Measurements from ENCODE around the gene KHDC4. TPM values are rescaled to one million over a fixed set of nuclear protein-coding genes. Genes with fewer than 3 reads are reported as not detected.

Gene KHDC4
- total and polyA plus RNA-seq, 2 donors (not counting 1 experiment from before 2014, with no cell fraction given) = 24.6 to 25.4 TPM

DNA sequence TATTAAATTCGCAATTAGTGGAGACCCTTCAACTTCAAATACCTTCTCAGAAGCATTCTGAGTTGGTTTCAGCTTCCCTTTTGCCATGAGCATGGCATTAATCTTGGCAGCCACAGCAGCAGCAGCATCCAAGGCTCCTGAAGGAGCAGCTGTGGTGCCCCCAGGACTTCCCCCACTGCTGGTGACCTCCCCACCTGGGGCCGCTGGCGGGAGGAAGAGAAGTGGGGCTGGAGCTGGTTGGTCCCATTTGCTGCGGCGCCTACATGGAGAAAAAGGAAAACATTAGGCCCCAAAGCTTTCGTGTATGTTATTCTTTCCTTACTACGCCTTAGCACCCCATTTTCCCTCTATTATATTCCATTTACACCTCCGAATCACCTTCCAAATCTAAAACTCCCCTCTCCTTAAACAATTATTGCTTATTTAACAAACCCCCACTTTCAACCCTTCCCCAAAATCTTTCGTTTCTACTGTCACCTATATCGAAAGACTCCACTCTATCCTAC, 569 bp downstream of the KHDC4 start:
- peak overlapping the region; percentile 84 for H3K4me2 ChIP-seq (ENCODE audit: extremely low read depth, insufficient read depth, low read length)
- no peak overlapping the region for H2AFZ ChIP-seq (ENCODE audit: low read length)
- peak overlapping the region; percentile 96 for H3K27ac ChIP-seq (ENCODE audit: insufficient read depth, low read length)
- H3K4me1 ChIP-seq (ENCODE audit: control insufficient read depth, extremely low read depth, insufficient read depth, low read length) = peaks cover 12% of the 10 kb centered on the region
- peak overlapping the region; percentile 96 for H3K9ac ChIP-seq (ENCODE audit: insufficient read depth, low read length)
- TF ChIP-seq EZH2 (IDR thresholded peaks at IDR 0.05; ENCODE audit: low read length, missing control alignments) = no peak
- H4K20me1 ChIP-seq (ENCODE audit: control insufficient read depth, extremely low read depth, insufficient read depth, low read length) = no peaks in the 10 kb centered on the region
- no peaks in the 10 kb centered on the region for H3K27me3 ChIP-seq (ENCODE audit: control insufficient read depth, insufficient read depth, low read length)
- peak overlapping the region; percentile 94 to 98 (median 96) for H3K4me3 ChIP-seq (replicated peaks in 1 of 4; ENCODE audit: control extremely low read depth in 1 of 4, insufficient read depth in 1 of 4, low read depth in 3 of 4, low read length in 4 of 4)
- no peaks in the 10 kb centered on the region for H3K9me3 ChIP-seq (ENCODE audit: control insufficient read depth, insufficient read depth, low read depth, low read length)
- H3K79me2 ChIP-seq (ENCODE audit: control insufficient read depth, insufficient read depth, low read length) = peaks cover 49% of the 10 kb centered on the region
- DNase-seq (ENCODE audit: low read depth in 2 of 2) = no peak
- H3K36me3 ChIP-seq (ENCODE audit: control insufficient read depth, insufficient read depth, low read length) = peaks cover 2% of the 10 kb centered on the region

- Histone ChIP-seq H3K4me1 (ENCODE audit: control insufficient read depth, extremely low read depth, insufficient read depth, low read length) (peaks cover 12% of the 10 kb centered on the region), H3K4me3 (replicated peaks in 1 of 4; ENCODE audit: control extremely low read depth in 1 of 4, insufficient read depth in 1 of 4, low read depth in 3 of 4, low read length in 4 of 4) (peak overlapping the region; percentile 11 to 98 (median 95)), H3K79me2 (ENCODE audit: control insufficient read depth, insufficient read depth, low read length) (peaks cover 51% of the 10 kb centered on the region), H3K4me2 (ENCODE audit: extremely low read depth, insufficient read depth, low read length) (peak overlapping the region; percentile 84), H3K27ac (ENCODE audit: insufficient read depth, low read length) (no peak overlapping the region), H2AFZ (ENCODE audit: low read length) (no peak overlapping the region), H3K36me3 (ENCODE audit: control insufficient read depth, insufficient read depth, low read length) (peaks cover 5% of the 10 kb centered on the region), H3K9ac (ENCODE audit: insufficient read depth, low read length) (no peak overlapping the region), H3K9me3 (ENCODE audit: control insufficient read depth, insufficient read depth, low read depth, low read length) (no peaks in the 10 kb centered on the region), H3K27me3 (ENCODE audit: control insufficient read depth, insufficient read depth, low read length) (no peaks in the 10 kb centered on the region), H4K20me1 (ENCODE audit: control insufficient read depth, extremely low read depth, insufficient read depth, low read length) (no peaks in the 10 kb centered on the region)
- TF ChIP-seq, protein P1, sequence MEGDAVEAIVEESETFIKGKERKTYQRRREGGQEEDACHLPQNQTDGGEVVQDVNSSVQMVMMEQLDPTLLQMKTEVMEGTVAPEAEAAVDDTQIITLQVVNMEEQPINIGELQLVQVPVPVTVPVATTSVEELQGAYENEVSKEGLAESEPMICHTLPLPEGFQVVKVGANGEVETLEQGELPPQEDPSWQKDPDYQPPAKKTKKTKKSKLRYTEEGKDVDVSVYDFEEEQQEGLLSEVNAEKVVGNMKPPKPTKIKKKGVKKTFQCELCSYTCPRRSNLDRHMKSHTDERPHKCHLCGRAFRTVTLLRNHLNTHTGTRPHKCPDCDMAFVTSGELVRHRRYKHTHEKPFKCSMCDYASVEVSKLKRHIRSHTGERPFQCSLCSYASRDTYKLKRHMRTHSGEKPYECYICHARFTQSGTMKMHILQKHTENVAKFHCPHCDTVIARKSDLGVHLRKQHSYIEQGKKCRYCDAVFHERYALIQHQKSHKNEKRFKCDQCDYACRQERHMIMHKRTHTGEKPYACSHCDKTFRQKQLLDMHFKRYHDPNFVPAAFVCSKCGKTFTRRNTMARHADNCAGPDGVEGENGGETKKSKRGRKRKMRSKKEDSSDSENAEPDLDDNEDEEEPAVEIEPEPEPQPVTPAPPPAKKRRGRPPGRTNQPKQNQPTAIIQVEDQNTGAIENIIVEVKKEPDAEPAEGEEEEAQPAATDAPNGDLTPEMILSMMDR (conservative IDR thresholded peaks at IDR 0.05 in 1 of 2, IDR thresholded peaks at IDR 0.05 in 1 of 2; ENCODE audit: low read depth in 1 of 2, low read length in 2 of 2) = no peak
- TF ChIP-seq EZH2 (IDR thresholded peaks at IDR 0.05; ENCODE audit: low read length, missing control alignments) = no peak
- no peak for DNase-seq (ENCODE audit: low read depth in 2 of 2)
Measured at GRCh38 chr1:155932487-155932886, 1.7 kb downstream of the KHDC4 start.

- Histone ChIP-seq H3K27ac (ENCODE audit: insufficient read depth, low read length) (no peak overlapping the region), H4K20me1 (ENCODE audit: control insufficient read depth, extremely low read depth, insufficient read depth, low read length) (no peaks in the 10 kb centered on the region), H3K9me3 (ENCODE audit: control insufficient read depth, insufficient read depth, low read depth, low read length) (no peaks in the 10 kb centered on the region), H3K4me2 (ENCODE audit: extremely low read depth, insufficient read depth, low read length) (peak overlapping the region; percentile 84), H3K4me1 (ENCODE audit: control insufficient read depth, extremely low read depth, insufficient read depth, low read length) (peaks cover 12% of the 10 kb centered on the region), H2AFZ (ENCODE audit: low read length) (no peak overlapping the region), H3K4me3 (replicated peaks in 1 of 4; ENCODE audit: control extremely low read depth in 1 of 4, insufficient read depth in 1 of 4, low read depth in 3 of 4, low read length in 4 of 4) (peak overlapping the region in 3 of 4 experiments; percentile 94 to 98 (median 96)), H3K79me2 (ENCODE audit: control insufficient read depth, insufficient read depth, low read length) (peaks cover 51% of the 10 kb centered on the region), H3K27me3 (ENCODE audit: control insufficient read depth, insufficient read depth, low read length) (no peaks in the 10 kb centered on the region), H3K9ac (ENCODE audit: insufficient read depth, low read length) (no peak overlapping the region), H3K36me3 (ENCODE audit: control insufficient read depth, insufficient read depth, low read length) (peaks cover 5% of the 10 kb centered on the region)
- TF ChIP-seq, protein P1 (conservative IDR thresholded peaks at IDR 0.05 in 1 of 2, IDR thresholded peaks at IDR 0.05 in 1 of 2; ENCODE audit: low read depth in 1 of 2, low read length in 2 of 2) = no peak
- no peak for TF ChIP-seq EZH2 (IDR thresholded peaks at IDR 0.05; ENCODE audit: low read length, missing control alignments)
- no peak for DNase-seq (ENCODE audit: low read depth in 2 of 2)
Measured at GRCh38 chr1:155932081-155932480, 2.1 kb downstream of the KHDC4 start.
